ENCODE data around the gene STAT4. TPM values are rescaled to one million over a fixed set of nuclear protein-coding genes. Genes with fewer than 3 reads are reported as not detected.

Gene STAT4
- total RNA-seq, 1 experiment from 2014 or later, result 0.85 TPM

DNA sequence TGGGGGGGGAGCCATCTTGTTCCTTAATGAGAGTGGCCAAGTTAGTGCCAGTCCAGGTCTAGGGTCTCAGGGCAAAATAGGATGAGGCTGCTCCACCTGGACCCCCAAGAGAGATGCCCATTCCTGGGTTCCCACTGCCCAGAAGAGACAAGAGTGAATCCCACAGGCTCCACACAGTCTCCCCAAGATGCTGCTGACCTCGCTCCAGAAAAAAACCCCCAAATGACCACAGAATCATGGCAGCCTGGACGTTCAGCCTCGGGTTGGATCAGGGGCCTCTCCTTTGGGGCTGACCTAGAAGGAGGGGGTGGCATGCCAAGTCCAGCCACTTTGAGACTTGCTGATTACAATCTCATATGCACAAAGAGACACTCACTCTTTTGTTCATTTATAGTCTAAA lies 161.9 kb downstream of the STAT4 start:
- TF ChIP-seq, protein P1, sequence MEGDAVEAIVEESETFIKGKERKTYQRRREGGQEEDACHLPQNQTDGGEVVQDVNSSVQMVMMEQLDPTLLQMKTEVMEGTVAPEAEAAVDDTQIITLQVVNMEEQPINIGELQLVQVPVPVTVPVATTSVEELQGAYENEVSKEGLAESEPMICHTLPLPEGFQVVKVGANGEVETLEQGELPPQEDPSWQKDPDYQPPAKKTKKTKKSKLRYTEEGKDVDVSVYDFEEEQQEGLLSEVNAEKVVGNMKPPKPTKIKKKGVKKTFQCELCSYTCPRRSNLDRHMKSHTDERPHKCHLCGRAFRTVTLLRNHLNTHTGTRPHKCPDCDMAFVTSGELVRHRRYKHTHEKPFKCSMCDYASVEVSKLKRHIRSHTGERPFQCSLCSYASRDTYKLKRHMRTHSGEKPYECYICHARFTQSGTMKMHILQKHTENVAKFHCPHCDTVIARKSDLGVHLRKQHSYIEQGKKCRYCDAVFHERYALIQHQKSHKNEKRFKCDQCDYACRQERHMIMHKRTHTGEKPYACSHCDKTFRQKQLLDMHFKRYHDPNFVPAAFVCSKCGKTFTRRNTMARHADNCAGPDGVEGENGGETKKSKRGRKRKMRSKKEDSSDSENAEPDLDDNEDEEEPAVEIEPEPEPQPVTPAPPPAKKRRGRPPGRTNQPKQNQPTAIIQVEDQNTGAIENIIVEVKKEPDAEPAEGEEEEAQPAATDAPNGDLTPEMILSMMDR (IDR thresholded peaks at IDR 0.05; ENCODE audit: unreplicated experiment), result no peak

DNA sequence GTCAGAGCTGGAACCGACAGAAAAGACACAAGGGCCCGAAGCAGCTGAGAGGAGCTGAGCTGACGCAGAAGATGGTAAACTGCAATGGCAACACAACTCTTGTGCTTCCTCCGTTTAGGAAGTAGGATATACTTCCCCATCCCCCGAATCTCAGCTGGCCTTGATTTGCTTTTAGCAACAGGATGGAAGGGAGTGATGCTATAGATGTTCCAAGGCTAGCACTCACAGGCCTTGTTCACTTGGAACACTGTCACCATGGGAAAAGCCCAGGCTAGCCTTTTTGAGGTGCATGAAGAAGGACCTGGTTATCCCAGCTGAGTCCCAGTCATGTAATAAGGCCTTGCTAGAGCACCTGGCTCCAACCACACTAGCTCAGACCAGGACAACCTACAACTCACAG lies 162.9 kb downstream of the STAT4 start:
- TF ChIP-seq, protein P1 (IDR thresholded peaks at IDR 0.05; ENCODE audit: unreplicated experiment), result no peak
- CTCF ChIA-PET, result no interaction called here
- intact Hi-C loops (cut with micrococcal nuclease; ENCODE audit: unreplicated experiment), result no loop called here
- H3K27me3 Mint-ChIP-seq (ENCODE audit: unreplicated experiment), result no peaks in the 10 kb centered on the region
- BruUV-seq (replicated peaks), result no TSS peak
- no peak overlapping the region for H3K4me3 Mint-ChIP-seq (ENCODE audit: low read depth, unreplicated experiment)
- no peaks in the 10 kb centered on the region for H3K9me3 Mint-ChIP-seq (ENCODE audit: low read depth, unreplicated experiment)
- H3K4me1 Mint-ChIP-seq (ENCODE audit: low read depth, unreplicated experiment), result no peaks in the 10 kb centered on the region
- DNase-seq, result no peak
- H3K36me3 Mint-ChIP-seq (ENCODE audit: insufficient read depth, unreplicated experiment), result peaks cover 43% of the 10 kb centered on the region
- no peak overlapping the region for H3K27ac Mint-ChIP-seq (ENCODE audit: unreplicated experiment)

More for the DNA sequence above, 161.9 kb downstream of the STAT4 start:
- Mint-ChIP-seq H3K27ac (ENCODE audit: unreplicated experiment) (no peak overlapping the region), H3K36me3 (ENCODE audit: insufficient read depth, unreplicated experiment) (peaks cover 52% of the 10 kb centered on the region), H3K4me1 (ENCODE audit: low read depth, unreplicated experiment) (no peaks in the 10 kb centered on the region), H3K4me3 (ENCODE audit: low read depth, unreplicated experiment) (no peak overlapping the region), H3K27me3 (ENCODE audit: unreplicated experiment) (no peaks in the 10 kb centered on the region), H3K9me3 (ENCODE audit: low read depth, unreplicated experiment) (no peaks in the 10 kb centered on the region)
- DNase-seq, result no peak
- BruUV-seq (replicated peaks), result no TSS peak
- intact Hi-C loops (cut with micrococcal nuclease; ENCODE audit: unreplicated experiment), result no loop called here
- CTCF ChIA-PET, result no interaction called here

- Mint-ChIP-seq H3K4me3 (ENCODE audit: low read depth, unreplicated experiment) (no peak overlapping the region), H3K4me1 (ENCODE audit: low read depth, unreplicated experiment) (no peaks in the 10 kb centered on the region), H3K9me3 (ENCODE audit: low read depth, unreplicated experiment) (no peaks in the 10 kb centered on the region), H3K27me3 (ENCODE audit: unreplicated experiment) (no peaks in the 10 kb centered on the region), H3K27ac (ENCODE audit: unreplicated experiment) (no peak overlapping the region), H3K36me3 (ENCODE audit: insufficient read depth, unreplicated experiment) (peaks cover 45% of the 10 kb centered on the region)
- TF ChIP-seq, protein P1 (IDR thresholded peaks at IDR 0.05; ENCODE audit: unreplicated experiment), result no peak
- no TSS peak for BruUV-seq (replicated peaks)
- no peak for DNase-seq
- intact Hi-C loops (cut with micrococcal nuclease; ENCODE audit: unreplicated experiment), result no loop called here
- CTCF ChIA-PET, result no interaction called here
Observed at GRCh38 chr2:190987116-190987515, 163.7 kb downstream of the STAT4 start.

DNA sequence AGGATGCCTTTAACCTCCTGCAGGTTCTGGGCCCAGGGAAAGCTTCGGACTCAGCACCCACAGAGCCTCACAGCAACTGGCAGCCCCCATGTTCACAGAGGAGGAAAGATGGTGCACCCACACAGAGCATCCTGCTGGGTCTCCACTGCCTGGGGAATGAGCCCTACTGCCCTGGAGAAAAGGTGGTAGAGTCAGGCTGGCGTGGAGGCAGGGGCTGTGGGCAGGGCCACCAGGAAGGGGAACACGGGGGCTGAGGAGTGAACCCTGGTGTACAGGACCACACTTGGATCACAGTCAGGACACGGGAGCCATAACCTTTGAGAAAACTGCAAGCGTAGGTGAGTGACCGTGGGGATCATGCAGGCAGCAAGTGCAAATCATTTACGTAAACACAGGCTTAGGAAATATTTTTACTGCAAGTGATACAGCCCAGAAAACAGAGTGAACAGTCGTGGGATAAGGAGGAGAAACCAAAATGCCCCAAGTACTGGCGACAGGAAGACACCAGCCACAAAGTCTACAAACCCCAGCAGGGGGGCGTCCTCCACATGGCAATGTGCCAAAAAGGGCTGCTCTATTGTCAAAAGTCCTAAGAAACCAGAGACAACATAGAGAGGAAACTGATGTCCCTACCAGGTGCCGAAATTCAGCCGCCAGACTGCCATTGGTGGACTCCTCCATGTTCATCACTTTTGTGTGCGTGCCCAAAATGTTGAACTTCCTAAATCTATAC lies 164.4 kb downstream of the STAT4 start:
- H3K36me3 Mint-ChIP-seq (ENCODE audit: insufficient read depth, unreplicated experiment), result peaks cover 43% of the 10 kb centered on the region
- DNase-seq, result no peak
- TF ChIP-seq, protein P1 (IDR thresholded peaks at IDR 0.05; ENCODE audit: unreplicated experiment), result no peak
- H3K4me3 Mint-ChIP-seq (ENCODE audit: low read depth, unreplicated experiment), result no peak overlapping the region
- no peaks in the 10 kb centered on the region for H3K9me3 Mint-ChIP-seq (ENCODE audit: low read depth, unreplicated experiment)
- no peaks in the 10 kb centered on the region for H3K27me3 Mint-ChIP-seq (ENCODE audit: unreplicated experiment)
- intact Hi-C loops (cut with micrococcal nuclease; ENCODE audit: unreplicated experiment), result no loop called here
- CTCF ChIA-PET, result no interaction called here
- no peaks in the 10 kb centered on the region for H3K4me1 Mint-ChIP-seq (ENCODE audit: low read depth, unreplicated experiment)
- no TSS peak for BruUV-seq (replicated peaks)
- no peak overlapping the region for H3K27ac Mint-ChIP-seq (ENCODE audit: unreplicated experiment)
